PFSK-1 (cell line): ENCODE results near the gene LIN54.

Experiments used
- POLR2AphosphoS5 ChIP-seq: IDR thresholded peaks from 2 replicates; pipeline ENCODE4 v1.6.1; 2012; ENCODE audit warnings: low read depth, mild to moderate bottlenecking, control low read depth, low read length, moderate library complexity
- TAF1 ChIP-seq: IDR thresholded peaks from 2 replicates; pipeline ENCODE4 v1.6.1; 2012; ENCODE audit warnings: low read length, control low read depth, borderline replicate concordance; ENCODE audit not compliant: insufficient read depth

- no peak for TF ChIP-seq POLR2AphosphoS5
- TF ChIP-seq TAF1 = no peak
Measured at GRCh38 chr4:82983444-82983843, 27.2 kb downstream of the LIN54 start.
